PFSK-1 (cell line): ENCODE measurements around the gene ZNF710.

ENCODE experiments used
- FOXP2 ChIP-seq: optimal IDR thresholded peaks from 2 replicates; pipeline ENCODE3; 2011; ENCODE audit warnings: borderline replicate concordance, control low read depth, inconsistent platforms; ENCODE audit not compliant: insufficient read depth; ENCODE audit errors: extremely low read length, extremely low read depth
- POLR2AphosphoS5 ChIP-seq: IDR thresholded peaks from 2 replicates; pipeline ENCODE4 v1.6.1; 2012; ENCODE audit warnings: low read depth, mild to moderate bottlenecking, control low read depth, low read length, moderate library complexity
- SIN3A ChIP-seq: IDR thresholded peaks from 2 replicates; pipeline ENCODE4 v1.6.1; 2012; ENCODE audit warnings: mild to moderate bottlenecking, low read length, moderate library complexity, borderline replicate concordance; ENCODE audit not compliant: insufficient read depth
- TAF1 ChIP-seq: IDR thresholded peaks from 2 replicates; pipeline ENCODE4 v1.6.1; 2012; ENCODE audit warnings: low read length, control low read depth, borderline replicate concordance; ENCODE audit not compliant: insufficient read depth
- TF ChIP-seq, protein P1 (sequence below), 2 experiments: IDR thresholded peaks; 2 replicates each; pipeline versions ENCODE4 v1.6.1 to v1.8.0; 2011 to 2012; ENCODE audit warnings: low read depth in 2 of 2, low read length in 2 of 2, control low read depth in 1 of 2, inconsistent platforms in 1 of 2, mild to moderate bottlenecking in 1 of 2, moderate library complexity in 1 of 2; ENCODE audit not compliant: insufficient read depth in 1 of 2

ZNF710 gene

DNA sequence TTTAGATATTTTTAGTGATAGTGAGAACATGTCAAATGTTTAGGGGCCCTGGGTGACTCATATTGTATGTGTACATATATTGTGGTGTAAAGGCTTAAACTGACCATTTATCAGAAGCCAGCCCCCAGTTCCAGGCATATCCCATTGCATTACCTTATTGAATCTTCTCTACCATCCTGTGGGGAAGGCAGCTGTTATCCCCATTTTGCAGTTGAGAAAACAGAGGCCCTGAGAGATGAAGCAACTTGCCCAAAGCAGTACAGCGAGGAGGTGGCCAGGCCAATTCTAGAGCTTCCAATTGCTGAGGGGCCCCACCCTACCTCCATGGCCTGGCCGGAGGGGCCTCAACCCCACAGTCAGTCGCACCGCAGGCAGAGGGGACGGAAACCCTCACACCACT is 47.9 kb downstream of the ZNF710 start:
- TF ChIP-seq SIN3A (no peak), FOXP2 (no peak), TAF1 (no peak), POLR2AphosphoS5 (no peak)
- TF ChIP-seq, protein P1, sequence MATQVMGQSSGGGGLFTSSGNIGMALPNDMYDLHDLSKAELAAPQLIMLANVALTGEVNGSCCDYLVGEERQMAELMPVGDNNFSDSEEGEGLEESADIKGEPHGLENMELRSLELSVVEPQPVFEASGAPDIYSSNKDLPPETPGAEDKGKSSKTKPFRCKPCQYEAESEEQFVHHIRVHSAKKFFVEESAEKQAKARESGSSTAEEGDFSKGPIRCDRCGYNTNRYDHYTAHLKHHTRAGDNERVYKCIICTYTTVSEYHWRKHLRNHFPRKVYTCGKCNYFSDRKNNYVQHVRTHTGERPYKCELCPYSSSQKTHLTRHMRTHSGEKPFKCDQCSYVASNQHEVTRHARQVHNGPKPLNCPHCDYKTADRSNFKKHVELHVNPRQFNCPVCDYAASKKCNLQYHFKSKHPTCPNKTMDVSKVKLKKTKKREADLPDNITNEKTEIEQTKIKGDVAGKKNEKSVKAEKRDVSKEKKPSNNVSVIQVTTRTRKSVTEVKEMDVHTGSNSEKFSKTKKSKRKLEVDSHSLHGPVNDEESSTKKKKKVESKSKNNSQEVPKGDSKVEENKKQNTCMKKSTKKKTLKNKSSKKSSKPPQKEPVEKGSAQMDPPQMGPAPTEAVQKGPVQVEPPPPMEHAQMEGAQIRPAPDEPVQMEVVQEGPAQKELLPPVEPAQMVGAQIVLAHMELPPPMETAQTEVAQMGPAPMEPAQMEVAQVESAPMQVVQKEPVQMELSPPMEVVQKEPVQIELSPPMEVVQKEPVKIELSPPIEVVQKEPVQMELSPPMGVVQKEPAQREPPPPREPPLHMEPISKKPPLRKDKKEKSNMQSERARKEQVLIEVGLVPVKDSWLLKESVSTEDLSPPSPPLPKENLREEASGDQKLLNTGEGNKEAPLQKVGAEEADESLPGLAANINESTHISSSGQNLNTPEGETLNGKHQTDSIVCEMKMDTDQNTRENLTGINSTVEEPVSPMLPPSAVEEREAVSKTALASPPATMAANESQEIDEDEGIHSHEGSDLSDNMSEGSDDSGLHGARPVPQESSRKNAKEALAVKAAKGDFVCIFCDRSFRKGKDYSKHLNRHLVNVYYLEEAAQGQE (IDR thresholded peaks at IDR 0.05; ENCODE audit: insufficient read depth in 1 of 2, low read depth in 2 of 2, low read length in 2 of 2) = no peak

DNA sequence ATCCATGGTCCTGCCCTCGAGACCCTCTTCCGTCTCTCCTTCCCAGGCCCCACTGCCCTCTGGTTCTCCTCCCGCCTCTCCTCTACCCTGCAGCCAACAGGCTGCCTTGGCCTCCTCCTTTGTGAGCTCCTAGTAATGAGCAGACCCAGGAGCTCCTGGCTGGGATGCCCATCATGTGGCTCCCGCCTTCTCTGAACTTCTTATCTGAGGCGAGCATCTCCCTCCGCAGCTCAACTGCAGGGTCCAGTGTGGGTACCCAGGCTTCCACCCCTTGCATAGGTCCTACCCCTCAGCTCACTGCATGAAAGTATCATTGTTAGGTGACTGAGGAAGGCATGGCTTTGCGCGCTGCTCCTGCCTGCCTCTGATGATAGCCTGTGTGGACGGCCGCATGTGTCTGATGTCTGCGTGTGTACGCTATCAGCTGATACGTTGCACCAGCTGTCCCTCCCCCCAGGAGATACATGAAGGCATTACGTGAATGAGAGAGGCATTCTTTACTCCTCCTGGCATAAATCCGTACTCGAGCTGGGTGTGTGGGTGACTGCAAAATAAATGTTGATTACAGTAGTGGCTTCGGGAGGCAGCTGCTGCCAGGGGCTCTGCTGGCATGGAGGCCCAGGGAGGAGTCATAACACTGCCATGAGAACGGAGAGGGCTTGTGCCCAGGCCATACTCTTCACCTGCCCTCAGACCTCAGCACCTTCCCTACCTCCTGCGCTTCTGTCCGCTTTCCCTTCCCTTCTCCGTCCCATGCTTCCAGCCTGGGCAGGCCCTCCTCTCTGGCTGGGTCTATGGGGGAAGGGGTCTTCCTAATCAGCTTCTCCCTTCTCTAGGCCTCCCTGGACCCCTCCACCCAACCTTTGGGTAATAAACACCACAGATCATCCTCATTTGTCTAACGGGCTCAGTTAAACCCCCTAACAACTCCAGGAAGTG is 48.8 kb downstream of the ZNF710 start:
- TF ChIP-seq SIN3A = no peak
- TF ChIP-seq POLR2AphosphoS5 = no peak
- TF ChIP-seq TAF1 = no peak
- TF ChIP-seq, protein P1 (IDR thresholded peaks at IDR 0.05; ENCODE audit: insufficient read depth in 1 of 2, low read depth in 2 of 2, low read length in 2 of 2) = no peak
- TF ChIP-seq FOXP2 = no peak

DNA sequence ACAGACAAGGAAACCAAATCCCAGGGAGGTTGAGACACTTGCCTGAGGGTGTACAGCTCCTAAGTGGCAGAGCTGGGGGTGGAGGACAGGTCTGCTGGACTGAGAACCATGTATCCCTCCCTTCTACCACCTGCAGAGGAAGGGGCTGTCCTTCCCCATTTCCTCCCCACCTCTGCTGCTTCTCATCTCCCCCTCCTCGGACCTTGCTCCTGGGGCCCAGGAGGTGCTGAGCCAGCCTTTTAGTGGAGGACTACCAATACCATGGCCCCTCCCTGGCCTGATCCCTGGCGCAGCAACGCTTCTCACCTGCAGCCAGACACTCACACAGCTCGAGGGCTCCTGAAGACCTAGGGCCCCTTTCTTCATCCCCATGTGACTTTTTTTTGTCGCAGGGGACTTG is 50.8 kb downstream of the ZNF710 start:
- TF ChIP-seq TAF1 = no peak
- TF ChIP-seq FOXP2 = no peak
- TF ChIP-seq POLR2AphosphoS5 = no peak
- TF ChIP-seq, protein P1 (IDR thresholded peaks at IDR 0.05; ENCODE audit: insufficient read depth in 1 of 2, low read depth in 2 of 2, low read length in 2 of 2) = no peak
- no peak for TF ChIP-seq SIN3A

DNA sequence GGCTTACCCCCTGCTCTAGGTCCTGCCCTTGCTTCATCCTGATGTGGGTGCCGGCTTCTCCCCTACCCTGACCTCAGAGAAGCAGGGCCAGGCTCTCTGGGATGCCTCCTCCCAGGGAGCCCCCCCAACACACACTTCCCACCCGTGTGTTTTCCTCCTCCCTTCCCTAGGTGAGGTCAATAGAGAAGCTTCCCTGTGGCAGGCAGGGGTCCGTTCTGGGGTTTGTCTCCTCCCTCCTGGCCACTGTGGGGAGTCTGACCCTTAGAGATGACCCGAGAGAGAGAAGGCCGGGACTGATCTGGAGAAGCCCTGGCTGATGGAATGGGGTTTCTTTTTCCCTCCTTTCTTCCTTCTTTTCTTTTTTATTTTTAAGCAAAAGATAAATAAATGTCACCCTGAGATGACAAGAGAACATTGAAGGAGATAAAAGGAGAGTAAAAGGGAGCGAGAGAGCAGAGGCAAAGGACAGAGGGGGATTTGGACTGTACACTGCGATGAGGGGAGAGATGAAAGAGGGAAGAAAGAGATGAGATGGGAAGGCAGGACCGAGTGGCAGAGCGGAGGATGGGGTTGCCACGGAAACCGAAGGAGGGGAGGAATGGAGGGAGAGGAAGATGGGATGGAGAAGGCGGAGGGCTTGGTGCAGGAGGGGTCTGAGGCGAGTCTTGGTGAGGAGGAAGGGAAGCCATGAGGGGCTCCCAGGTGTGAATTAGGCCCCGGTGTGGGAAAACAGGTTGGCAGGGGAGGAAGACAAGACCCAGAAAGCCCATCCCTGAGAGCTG is 52.8 kb downstream of the ZNF710 start:
- no peak for TF ChIP-seq POLR2AphosphoS5
- TF ChIP-seq TAF1 = no peak
- no peak for TF ChIP-seq FOXP2
- TF ChIP-seq, protein P1 (IDR thresholded peaks at IDR 0.05; ENCODE audit: insufficient read depth in 1 of 2, low read depth in 2 of 2, low read length in 2 of 2) = no peak
- TF ChIP-seq SIN3A = no peak
